IPS-18a (cell line): Measurements from ENCODE around the gene CSTPP1.

Source experiments
- H3K27ac ChIP-seq: one replicate; pipeline ENCODE4 v1.5.1; 2013; ENCODE audit warnings: low read length
- H3K27me3 ChIP-seq: one replicate; pipeline ENCODE4 v1.6.1; 2013; ENCODE audit warnings: mild to moderate bottlenecking, low read length; ENCODE audit not compliant: control insufficient read depth, insufficient read depth
- H3K36me3 ChIP-seq: one replicate; pipeline ENCODE4 v1.6.1; 2013; ENCODE audit warnings: low read depth, low read length; ENCODE audit not compliant: control insufficient read depth
- H3K4me1 ChIP-seq: one replicate; pipeline ENCODE4 v1.6.1; 2013; ENCODE audit warnings: low read depth, low read length; ENCODE audit not compliant: control insufficient read depth
- H3K4me3 ChIP-seq: one replicate; pipeline ENCODE4 v1.5.1; 2013; ENCODE audit warnings: low read length
- H3K9ac ChIP-seq: one replicate; pipeline ENCODE4 v1.6.1; 2013; ENCODE audit warnings: mild to moderate bottlenecking, low read length, moderate library complexity
- H3K9me3 ChIP-seq: one replicate; pipeline ENCODE4 v1.6.1; 2013; ENCODE audit warnings: low read depth, low read length; ENCODE audit not compliant: control insufficient read depth

The CSTPP1 gene

DNA sequence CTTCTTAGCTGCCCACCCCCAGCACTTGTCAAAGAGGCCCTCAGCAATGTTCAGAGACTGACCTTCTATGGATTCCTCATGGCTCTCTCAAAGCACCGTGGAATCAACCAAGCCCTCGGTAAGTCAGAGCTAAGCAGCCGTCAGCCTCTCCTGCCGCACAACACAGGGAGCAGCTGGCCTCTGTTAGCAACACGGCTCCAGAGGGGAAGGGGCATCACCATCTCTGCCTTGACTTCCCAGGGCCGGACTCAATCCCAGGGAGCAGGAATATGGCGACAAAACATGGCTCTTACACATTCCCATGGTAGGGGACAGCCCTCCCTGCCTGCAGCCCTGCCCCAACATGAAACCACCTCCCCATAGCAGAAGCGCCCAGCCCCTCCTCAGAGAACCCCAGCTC is 221.2 kb downstream of the CSTPP1 start:
- H3K9me3 ChIP-seq: no peaks in the 10 kb centered on the region
- no peaks in the 10 kb centered on the region for H3K36me3 ChIP-seq
- H3K9ac ChIP-seq: no peak overlapping the region
- H3K27ac ChIP-seq: no peak overlapping the region
- H3K4me1 ChIP-seq: peaks cover 4% of the 10 kb centered on the region
- H3K27me3 ChIP-seq: no peaks in the 10 kb centered on the region
- no peak overlapping the region for H3K4me3 ChIP-seq

GRCh38 chr11:47158242-47158641 is 221.7 kb downstream of the CSTPP1 start:
- no peaks in the 10 kb centered on the region for H3K27me3 ChIP-seq
- no peak overlapping the region for H3K4me3 ChIP-seq
- no peak overlapping the region for H3K9ac ChIP-seq
- H3K27ac ChIP-seq: no peak overlapping the region
- peaks cover 4% of the 10 kb centered on the region for H3K4me1 ChIP-seq
- H3K36me3 ChIP-seq: no peaks in the 10 kb centered on the region
- no peaks in the 10 kb centered on the region for H3K9me3 ChIP-seq

- H3K27me3 ChIP-seq: no peaks in the 10 kb centered on the region
- H3K27ac ChIP-seq: no peak overlapping the region
- no peaks in the 10 kb centered on the region for H3K9me3 ChIP-seq
- H3K9ac ChIP-seq: no peak overlapping the region
- H3K4me3 ChIP-seq: no peak overlapping the region
- H3K4me1 ChIP-seq: no peaks in the 10 kb centered on the region
- H3K36me3 ChIP-seq: peaks cover 12% of the 10 kb centered on the region
Observed at GRCh38 chr11:47160753-47161133, 224.2 kb downstream of the CSTPP1 start.

GRCh38 chr11:47161134-47161854 is 224.7 kb downstream of the CSTPP1 start:
- Histone ChIP-seq H3K4me1 (no peaks in the 10 kb centered on the region), H3K4me3 (no peak overlapping the region), H3K36me3 (peaks cover 18% of the 10 kb centered on the region), H3K9ac (no peak overlapping the region), H3K27me3 (no peaks in the 10 kb centered on the region), H3K9me3 (no peaks in the 10 kb centered on the region), H3K27ac (no peak overlapping the region)

GRCh38 chr11:47161890-47162289 is 225.3 kb downstream of the CSTPP1 start:
- Histone ChIP-seq H3K9ac (no peak overlapping the region), H3K9me3 (no peaks in the 10 kb centered on the region), H3K27ac (no peak overlapping the region), H3K36me3 (peaks cover 24% of the 10 kb centered on the region), H3K27me3 (no peaks in the 10 kb centered on the region), H3K4me1 (no peaks in the 10 kb centered on the region), H3K4me3 (no peak overlapping the region)

DNA sequence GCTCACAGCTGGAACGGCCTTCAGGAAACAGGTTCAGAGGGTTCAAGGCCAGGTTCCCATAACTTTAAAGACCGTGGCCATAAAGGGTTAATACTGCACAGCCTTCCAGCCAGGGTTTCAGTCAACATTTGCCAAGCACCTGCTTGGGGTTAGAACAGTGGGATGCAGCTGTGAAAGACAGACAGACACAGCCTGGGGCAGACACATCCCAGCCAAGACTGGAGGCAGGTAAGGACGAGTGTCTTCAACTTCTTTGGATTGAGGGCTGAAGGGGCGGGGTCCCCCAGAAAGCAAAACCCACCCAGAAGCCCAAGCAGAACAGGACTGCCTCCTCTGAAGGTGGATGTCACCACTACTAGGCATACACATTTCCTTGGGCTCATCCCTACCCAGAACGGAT is 225.9 kb downstream of the CSTPP1 start:
- Histone ChIP-seq H3K9me3 (no peaks in the 10 kb centered on the region), H3K4me1 (no peaks in the 10 kb centered on the region), H3K27ac (no peak overlapping the region), H3K27me3 (no peaks in the 10 kb centered on the region), H3K9ac (no peak overlapping the region), H3K4me3 (no peak overlapping the region), H3K36me3 (peaks cover 29% of the 10 kb centered on the region)

- H3K36me3 ChIP-seq: peaks cover 37% of the 10 kb centered on the region
- no peaks in the 10 kb centered on the region for H3K9me3 ChIP-seq
- H3K4me3 ChIP-seq: no peak overlapping the region
- H3K9ac ChIP-seq: no peak overlapping the region
- H3K27me3 ChIP-seq: no peaks in the 10 kb centered on the region
- H3K27ac ChIP-seq: no peak overlapping the region
- H3K4me1 ChIP-seq: no peaks in the 10 kb centered on the region
Observed at GRCh38 chr11:47163193-47163592, 226.6 kb downstream of the CSTPP1 start.

- Histone ChIP-seq H3K36me3 (peaks cover 37% of the 10 kb centered on the region), H3K9me3 (no peaks in the 10 kb centered on the region), H3K4me1 (no peaks in the 10 kb centered on the region), H3K27ac (no peak overlapping the region), H3K9ac (no peak overlapping the region), H3K27me3 (no peaks in the 10 kb centered on the region), H3K4me3 (no peak overlapping the region)
Observed at GRCh38 chr11:47163898-47164297, 227.3 kb downstream of the CSTPP1 start.

DNA sequence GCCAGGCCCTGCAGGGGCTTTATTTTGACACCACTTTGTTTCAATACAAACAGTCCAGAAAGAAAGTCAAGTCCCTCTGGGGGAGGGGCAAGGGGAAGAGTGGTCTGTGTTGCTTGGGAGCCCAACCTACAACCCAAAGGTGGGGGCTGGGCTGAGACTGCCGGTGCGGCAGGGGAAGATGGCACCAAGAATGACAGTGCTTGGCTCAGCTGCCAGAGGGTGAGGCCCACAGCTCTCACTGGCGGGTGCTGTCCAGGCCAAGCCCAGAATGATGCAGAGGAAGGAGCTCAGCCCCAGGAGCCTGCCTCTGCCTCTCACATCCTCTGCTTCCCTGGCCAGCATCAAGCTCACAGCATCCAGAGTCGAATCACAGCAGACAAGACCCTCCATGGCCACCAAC is 227.8 kb downstream of the CSTPP1 start:
- H3K36me3 ChIP-seq: peaks cover 40% of the 10 kb centered on the region
- H3K9me3 ChIP-seq: no peaks in the 10 kb centered on the region
- no peaks in the 10 kb centered on the region for H3K27me3 ChIP-seq
- H3K9ac ChIP-seq: no peak overlapping the region
- no peak overlapping the region for H3K4me3 ChIP-seq
- H3K4me1 ChIP-seq: no peaks in the 10 kb centered on the region
- no peak overlapping the region for H3K27ac ChIP-seq

DNA sequence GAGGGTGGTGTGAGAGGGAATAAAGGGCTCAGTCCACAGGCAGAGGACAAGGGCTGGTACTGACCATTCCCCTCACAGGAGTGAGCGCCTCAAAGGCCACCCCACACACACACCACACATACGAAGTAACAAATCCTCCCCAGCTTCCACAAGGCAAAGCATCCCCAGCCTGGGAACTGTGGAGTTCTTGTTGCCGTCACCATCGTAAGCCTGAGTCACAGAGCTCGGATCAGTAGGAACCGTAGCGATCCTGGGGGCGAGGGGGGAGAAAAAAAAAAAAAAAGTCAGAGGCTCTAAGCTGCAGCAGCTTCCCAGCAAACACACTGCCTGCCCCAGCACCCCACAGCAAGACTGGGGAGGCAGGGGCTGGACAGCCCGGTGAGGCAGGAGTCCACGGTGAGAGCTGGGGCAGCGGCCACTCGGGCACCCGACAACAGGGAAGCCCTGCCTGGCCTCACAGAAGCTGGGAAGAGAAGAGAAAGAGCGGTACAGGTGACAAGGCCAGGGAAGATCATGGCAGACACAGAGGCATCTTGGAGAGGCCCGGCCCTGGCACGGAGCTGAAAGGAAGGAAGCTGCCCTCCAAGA is 228.8 kb downstream of the CSTPP1 start:
- no peak overlapping the region for H3K27ac ChIP-seq
- H3K27me3 ChIP-seq: no peaks in the 10 kb centered on the region
- peaks cover 47% of the 10 kb centered on the region for H3K36me3 ChIP-seq
- H3K4me1 ChIP-seq: no peaks in the 10 kb centered on the region
- H3K9ac ChIP-seq: no peak overlapping the region
- no peaks in the 10 kb centered on the region for H3K9me3 ChIP-seq
- no peak overlapping the region for H3K4me3 ChIP-seq

GRCh38 chr11:47166368-47166767 is 229.8 kb downstream of the CSTPP1 start:
- no peaks in the 10 kb centered on the region for H3K27me3 ChIP-seq
- H3K4me3 ChIP-seq: no peak overlapping the region
- no peak overlapping the region for H3K9ac ChIP-seq
- H3K9me3 ChIP-seq: no peaks in the 10 kb centered on the region
- H3K4me1 ChIP-seq: no peaks in the 10 kb centered on the region
- peaks cover 56% of the 10 kb centered on the region for H3K36me3 ChIP-seq
- H3K27ac ChIP-seq: no peak overlapping the region
